ENCODE data around the gene SPDYE1.
A peak's percentile ranks its signal among the peaks of the same experiment; 100 is the strongest.
"Not testable (repeated sequence)": the region's sequence is repeated elsewhere in the genome, so short reads cannot be mapped to it uniquely, and the experiment has no call there.

Gene SPDYE1, protein sequence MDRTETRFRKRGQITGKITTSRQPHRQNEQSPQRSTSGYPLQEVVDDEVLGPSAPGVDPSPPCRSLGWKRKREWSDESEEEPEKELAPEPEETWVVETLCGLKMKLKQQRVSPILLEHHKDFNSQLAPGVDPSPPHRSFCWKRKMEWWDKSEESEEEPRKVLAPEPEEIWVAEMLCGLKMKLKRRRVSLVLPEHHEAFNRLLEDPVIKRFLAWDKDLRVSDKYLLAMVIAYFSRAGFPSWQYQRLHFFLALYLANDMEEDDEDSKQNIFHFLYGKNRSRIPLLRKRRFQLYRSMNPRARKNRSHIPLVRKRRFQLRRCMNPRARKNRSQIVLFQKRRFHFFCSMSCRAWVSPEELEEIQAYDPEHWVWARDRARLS

DNA sequence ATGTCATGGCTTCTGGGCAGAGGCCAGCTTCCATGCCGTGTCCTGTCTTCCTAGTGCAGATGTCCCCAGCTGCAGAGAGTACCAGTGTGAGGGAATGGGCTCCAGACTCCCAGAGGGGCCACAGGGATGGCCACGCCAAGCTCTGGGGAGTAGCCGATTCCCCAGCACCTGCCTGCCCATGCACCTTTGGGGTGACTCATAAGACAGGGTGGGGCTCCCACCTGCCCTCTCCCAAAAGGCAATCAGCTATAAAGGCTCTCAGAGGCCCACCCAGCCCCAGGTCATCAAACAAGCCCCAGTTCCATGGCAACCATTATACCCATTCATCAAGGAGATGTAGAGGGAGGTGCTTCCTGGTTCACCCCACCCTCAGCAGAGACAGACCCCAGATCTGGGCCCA is at the start of gene SPDYE1:
Gene SPDYE1 (plus strand): TSS at position 366 of the 400 bp plus-strand sequence. CDS start 2,053 bp downstream, outside the sequence.
- DNase-seq: not testable (repeated sequence)

GRCh38 chr7:43952028-43952427 is 45.7 kb upstream of the SPDYE1 start:
- no peak for DNase-seq

GRCh38 chr7:43953071-43953470 is 44.6 kb upstream of the SPDYE1 start:
- no peak for DNase-seq

GRCh38 chr7:43954524-43955228 is 43.0 kb upstream of the SPDYE1 start:
- peak; percentile 59 to 78 for DNase-seq

GRCh38 chr7:43956027-43956426 is 41.7 kb upstream of the SPDYE1 start:
- DNase-seq: no peak

- no peak for DNase-seq
Measured at GRCh38 chr7:43960933-43961332, 36.8 kb upstream of the SPDYE1 start.

DNA sequence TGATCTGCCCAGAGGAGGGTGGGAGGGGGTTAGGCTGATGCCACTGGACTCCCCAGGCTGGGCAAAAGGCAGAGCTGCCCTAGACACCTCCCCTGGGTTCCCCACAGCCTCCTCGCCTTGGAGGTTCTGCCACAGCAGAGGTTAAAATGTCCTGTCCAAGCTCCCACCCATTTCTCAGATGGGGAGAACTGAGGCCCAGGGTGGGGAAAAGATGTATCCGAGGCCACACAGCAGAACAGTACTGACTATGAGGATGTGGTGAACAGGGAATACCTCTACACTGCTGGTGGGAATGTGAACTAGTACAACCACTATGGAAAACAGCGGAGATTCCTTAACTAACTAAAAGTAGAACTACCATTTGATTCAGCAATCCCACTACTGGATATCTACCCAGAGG is 31.3 kb upstream of the SPDYE1 start:
- not testable (repeated sequence) for DNase-seq

- DNase-seq: not testable (repeated sequence)
Measured at GRCh38 chr7:43968172-43969040, 29.3 kb upstream of the SPDYE1 start.

DNA sequence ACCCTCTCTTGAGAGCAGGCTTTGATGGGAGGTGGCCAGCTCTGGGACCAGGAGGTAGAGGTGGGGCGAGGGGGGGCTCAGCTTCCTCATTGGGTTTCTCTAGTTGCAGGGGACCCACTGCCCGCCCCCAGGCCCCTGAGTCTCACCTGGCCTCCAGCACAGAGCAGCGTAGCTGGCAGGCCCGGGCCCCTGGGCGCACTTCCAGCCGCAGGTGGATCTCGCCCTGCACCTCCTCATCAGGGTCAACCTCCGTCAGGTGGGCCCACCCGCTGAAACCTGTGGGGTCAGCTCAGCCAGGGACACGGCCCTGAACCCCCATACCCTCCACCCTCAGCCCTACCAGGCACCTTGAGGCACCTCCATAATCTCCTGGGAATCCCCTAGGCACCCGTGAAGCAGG is 28.1 kb upstream of the SPDYE1 start:
- not testable (repeated sequence) for DNase-seq

DNA sequence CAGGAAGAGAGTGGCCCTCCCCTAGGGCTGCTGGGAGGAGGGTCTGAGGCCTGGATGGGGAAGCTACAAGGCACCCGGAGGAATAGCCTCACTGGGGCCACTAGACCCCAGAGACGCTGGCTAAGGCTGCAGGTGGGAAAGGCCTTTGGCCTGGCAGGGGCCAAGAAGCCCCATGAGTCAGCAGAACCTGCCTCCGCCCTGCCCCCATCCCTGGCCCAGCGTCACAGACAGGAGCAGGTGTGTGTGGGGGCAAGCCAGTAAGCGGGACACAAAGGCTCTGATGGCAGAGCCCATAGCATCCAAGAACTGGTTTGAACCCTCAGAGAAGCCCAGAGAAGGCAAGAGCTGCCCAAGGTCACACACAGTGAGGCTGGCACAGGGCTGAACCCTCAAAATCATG is 27.0 kb upstream of the SPDYE1 start:
- DNase-seq: not testable (repeated sequence)

DNA sequence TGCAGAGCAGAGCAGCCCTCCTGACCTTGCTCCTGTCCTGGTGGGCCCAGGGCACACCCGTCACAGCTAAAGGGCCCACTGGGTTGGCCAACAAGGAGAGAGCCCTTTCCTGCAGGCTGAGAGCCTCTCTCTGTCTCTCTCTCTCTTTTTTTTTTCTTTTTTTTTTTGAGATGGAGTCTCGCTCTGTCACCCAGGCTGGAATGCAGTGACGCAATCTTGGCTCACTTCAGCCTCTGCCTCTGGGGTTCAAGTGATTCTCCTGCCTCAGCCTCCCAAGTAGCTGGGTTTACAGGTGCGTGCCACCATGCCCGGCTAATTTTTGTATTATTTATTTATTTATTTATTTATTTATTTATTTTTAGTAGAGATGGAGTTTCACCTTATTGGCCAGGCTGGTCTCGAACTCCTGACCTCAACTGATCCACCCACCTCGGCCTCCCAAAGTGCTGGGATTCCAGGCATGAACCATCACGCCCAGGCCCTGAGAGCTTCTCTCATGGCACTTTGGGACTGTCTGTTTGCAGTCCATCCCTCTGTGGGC is 23.6 kb upstream of the SPDYE1 start:
- not testable (repeated sequence) for DNase-seq

DNA sequence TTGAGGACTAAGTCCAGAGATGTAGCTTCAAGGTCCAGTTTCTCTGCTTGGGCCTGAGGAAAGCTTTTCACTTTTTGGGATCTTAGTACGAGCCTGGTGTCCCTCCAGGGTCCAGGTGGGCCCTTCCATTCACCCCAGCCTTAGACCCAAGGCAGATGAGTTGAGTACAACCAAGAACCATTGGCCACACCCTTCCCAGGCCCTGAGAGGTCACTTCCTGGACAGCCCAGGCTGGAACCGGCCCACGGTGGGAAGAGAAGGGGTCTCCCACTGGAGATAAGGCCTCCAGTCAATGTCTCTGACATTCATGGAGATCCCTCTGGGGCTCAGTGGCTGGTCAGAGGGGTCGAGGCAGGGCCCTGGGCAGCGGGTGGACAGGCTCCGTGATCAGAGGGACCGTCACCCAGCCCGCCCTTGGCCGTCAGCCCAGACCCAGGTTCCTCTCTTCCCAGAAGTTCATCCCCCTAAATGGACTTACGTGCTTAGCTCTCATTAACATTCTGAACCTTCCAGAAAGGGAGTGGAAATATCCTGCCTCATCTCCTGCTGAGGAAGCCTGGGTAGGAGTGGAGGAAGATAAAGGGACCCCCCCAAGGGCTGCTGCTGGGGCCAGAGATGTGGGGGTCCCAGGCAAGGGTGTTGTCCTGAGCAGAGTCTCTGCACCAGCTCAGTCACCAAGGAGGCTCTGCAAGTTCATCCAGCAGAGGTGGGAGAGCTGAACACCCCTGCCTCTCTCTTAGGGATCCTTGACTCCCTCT is 22.8 kb upstream of the SPDYE1 start:
- DNase-seq: not testable (repeated sequence)

GRCh38 chr7:43977525-43977924 is 20.2 kb upstream of the SPDYE1 start:
- DNase-seq: no peak

GRCh38 chr7:43978102-43978501 is 19.6 kb upstream of the SPDYE1 start:
- not testable (repeated sequence) for DNase-seq

- DNase-seq: not testable (repeated sequence)
Measured at GRCh38 chr7:43982848-43983247, 14.8 kb upstream of the SPDYE1 start.

GRCh38 chr7:43983736-43984135 is 14.0 kb upstream of the SPDYE1 start:
- DNase-seq: not testable (repeated sequence)

DNA sequence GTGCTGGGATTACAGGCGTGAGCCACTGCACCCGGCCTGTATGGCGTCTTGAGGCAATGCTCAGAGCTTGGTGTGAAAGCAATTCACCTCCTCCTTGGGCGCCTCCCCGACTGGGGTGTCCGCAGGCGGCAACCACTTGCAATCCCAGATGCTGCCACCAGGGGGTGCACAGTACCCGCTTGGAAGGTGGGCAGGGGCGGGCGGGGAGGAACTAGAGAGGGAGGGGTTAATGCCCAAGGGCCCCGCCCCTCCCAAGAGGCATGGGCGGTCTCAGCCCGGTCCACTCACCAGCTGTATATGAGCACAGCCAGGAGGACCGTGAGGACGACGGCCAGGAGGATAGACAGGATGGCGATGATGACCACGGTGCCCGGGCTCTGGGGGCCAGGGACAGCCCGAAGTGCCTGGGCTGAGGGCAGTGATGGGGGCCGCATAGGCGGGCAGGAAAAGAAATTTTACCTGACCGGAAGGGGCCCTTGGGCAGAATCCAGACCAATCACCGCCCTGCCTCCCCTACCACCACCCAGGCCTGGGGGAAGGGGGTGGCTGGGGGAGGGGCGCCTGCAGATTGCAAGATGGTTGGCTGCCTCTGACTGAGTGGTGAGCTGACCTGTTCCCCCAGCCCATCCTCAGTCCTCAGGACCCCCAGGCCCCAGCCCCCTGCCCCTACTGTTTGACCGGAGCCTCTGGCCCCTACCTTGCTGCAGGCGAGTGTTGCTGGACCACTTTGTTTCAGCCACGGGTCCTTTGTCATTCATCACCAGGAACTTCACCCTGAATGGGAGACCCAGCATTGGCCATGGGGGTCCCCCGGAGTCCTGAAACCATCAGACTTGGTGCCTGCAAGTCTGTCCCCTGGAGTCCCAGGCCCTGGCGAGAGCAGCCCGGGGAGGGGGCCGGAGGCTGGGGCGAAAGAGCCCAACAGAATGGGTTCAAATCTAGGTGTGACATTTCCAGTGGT is 11.5 kb upstream of the SPDYE1 start:
- DNase-seq: peak in 1 of 2 experiments; percentile 2

DNA sequence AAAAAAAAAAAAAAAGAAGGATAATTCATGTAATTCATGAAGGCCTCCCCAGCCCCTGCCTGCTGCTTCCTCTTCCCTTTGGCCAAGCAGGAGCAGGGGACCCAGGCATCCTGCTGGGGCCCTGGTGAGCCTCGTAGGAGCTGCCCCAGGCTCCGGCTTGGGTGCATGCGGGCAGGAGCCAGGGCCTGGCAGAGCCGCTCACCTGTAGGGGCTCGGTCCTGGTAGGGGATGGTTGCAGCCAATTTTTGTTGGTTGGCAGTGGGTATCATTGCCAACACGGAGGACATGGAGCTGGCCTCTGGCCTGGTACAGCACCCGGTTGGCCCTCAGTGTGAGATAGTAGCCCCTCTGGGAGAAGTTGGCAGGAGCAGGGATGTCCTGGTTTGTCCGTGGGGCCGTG is 10.2 kb upstream of the SPDYE1 start:
- DNase-seq: not testable (repeated sequence)

DNA sequence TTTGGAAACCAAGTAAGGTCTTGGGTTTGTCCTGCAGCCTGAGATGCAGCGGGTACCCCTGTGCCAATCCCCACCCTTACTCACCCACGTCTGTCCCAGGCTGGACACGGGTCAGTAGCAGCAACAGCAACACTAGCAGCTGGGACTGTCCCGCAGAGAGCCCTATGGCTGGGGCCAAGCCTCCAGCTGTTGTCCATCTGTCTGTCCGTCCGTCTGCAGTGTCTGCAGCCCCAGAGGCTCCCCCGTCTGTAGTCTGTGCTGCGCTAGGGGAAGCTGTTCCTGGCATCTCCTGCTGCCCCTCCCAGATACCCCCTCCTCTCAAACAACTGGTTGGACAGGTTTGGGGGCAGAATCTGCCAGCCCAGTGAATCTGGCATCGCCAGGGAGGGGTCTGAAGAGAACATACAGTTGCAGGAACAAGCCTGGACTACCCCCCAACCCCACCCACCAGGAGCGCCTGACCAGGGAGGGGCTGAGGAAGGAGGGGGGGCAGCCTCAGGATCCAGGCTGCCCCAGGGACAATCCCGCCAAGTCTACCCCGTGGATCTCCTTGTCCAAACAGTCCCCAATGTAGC is 7.6 kb upstream of the SPDYE1 start:
- not testable (repeated sequence) for DNase-seq

GRCh38 chr7:43990829-43991228 is 6.9 kb upstream of the SPDYE1 start:
- not testable (repeated sequence) for DNase-seq
